HS-5 (cell line): ENCODE results near the gene LYRM2.
A peak's percentile ranks its signal among the peaks of the same experiment; 100 is the strongest.
"Not testable (repeated sequence)": the region's sequence is repeated elsewhere in the genome, so short reads cannot be mapped to it uniquely, and the experiment has no call there.

Source experiments
- DNase-seq: peaks from one replicate; pipeline ENCODE4 v3.0.0-alpha.2; 2012; ENCODE audit warnings: low read depth

Gene LYRM2

GRCh38 chr6:89644864-89645263 is 6.3 kb upstream of the LYRM2 start:
- DNase-seq: no peak

GRCh38 chr6:89643406-89643805 is 4.9 kb upstream of the LYRM2 start:
- DNase-seq: no peak

- DNase-seq: no peak
Measured at GRCh38 chr6:89642956-89643355, 4.4 kb upstream of the LYRM2 start.

GRCh38 chr6:89641581-89641980 is 3.0 kb upstream of the LYRM2 start:
- DNase-seq: not testable (repeated sequence)

- DNase-seq: peak; percentile 24
Measured at GRCh38 chr6:89640804-89641203, 2.3 kb upstream of the LYRM2 start.

GRCh38 chr6:89637960-89638319 is 607 bp downstream of the LYRM2 start:
- no peak for DNase-seq

- not testable (repeated sequence) for DNase-seq
Measured at GRCh38 chr6:89636412-89636811, 2.1 kb downstream of the LYRM2 start.

- DNase-seq: no peak
Measured at GRCh38 chr6:89630488-89630887, 8.1 kb downstream of the LYRM2 start.

GRCh38 chr6:89623749-89624148 is 14.8 kb downstream of the LYRM2 start:
- DNase-seq: no peak

- DNase-seq: no peak
Measured at GRCh38 chr6:89619567-89619966, 19.0 kb downstream of the LYRM2 start.

GRCh38 chr6:89618026-89618425 is 20.5 kb downstream of the LYRM2 start:
- no peak for DNase-seq

- DNase-seq: no peak
Measured at GRCh38 chr6:89616531-89616930, 22.0 kb downstream of the LYRM2 start.

GRCh38 chr6:89615882-89616281 is 22.7 kb downstream of the LYRM2 start:
- no peak for DNase-seq

GRCh38 chr6:89613790-89614189 is 24.8 kb downstream of the LYRM2 start:
- no peak for DNase-seq

GRCh38 chr6:89612121-89612520 is 26.4 kb downstream of the LYRM2 start:
- DNase-seq: no peak

GRCh38 chr6:89611666-89612065 is 26.9 kb downstream of the LYRM2 start:
- no peak for DNase-seq

GRCh38 chr6:89610149-89610642 is 28.4 kb downstream of the LYRM2 start:
- no peak for DNase-seq

- no peak for DNase-seq
Measured at GRCh38 chr6:89605861-89606260, 32.7 kb downstream of the LYRM2 start.

GRCh38 chr6:89604653-89605052 is 33.9 kb downstream of the LYRM2 start:
- DNase-seq: no peak

GRCh38 chr6:89602166-89602565 is 36.4 kb downstream of the LYRM2 start:
- DNase-seq: no peak

GRCh38 chr6:89599727-89600126 is 38.8 kb downstream of the LYRM2 start:
- DNase-seq: no peak

- DNase-seq: peak; percentile 57
Measured at GRCh38 chr6:89597988-89598387, 40.6 kb downstream of the LYRM2 start.

GRCh38 chr6:89597372-89597771 is 41.2 kb downstream of the LYRM2 start:
- DNase-seq: no peak

GRCh38 chr6:89596484-89596883 is 42.1 kb downstream of the LYRM2 start:
- DNase-seq: no peak

- DNase-seq: no peak
Measured at GRCh38 chr6:89596056-89596455, 42.5 kb downstream of the LYRM2 start.
